ENCODE measurements around the gene KCNK15. TPM values are rescaled to one million over a fixed set of nuclear protein-coding genes. Genes with fewer than 3 reads are reported as not detected.

The KCNK15 gene
- total and polyA plus RNA-seq, 2 donors (not counting 1 experiment from before 2014, with no cell fraction given), result 0.17 TPM; not detected in 1

- peaks cover 2% of the 10 kb centered on the region for H3K9me3 Mint-ChIP-seq (ENCODE audit: insufficient read depth)
- Histone ChIP-seq H3K27me3 (replicated peaks in 1 of 4; ENCODE audit: control extremely low read depth in 1 of 4, control insufficient read depth in 3 of 4, insufficient read depth in 4 of 4, low read length in 3 of 4) (peaks cover 0 to 5% (median 0%) of the 10 kb centered on the region in 4 experiments), H3K79me2 (ENCODE audit: control insufficient read depth, insufficient read depth, low read length) (no peaks in the 10 kb centered on the region), H3K27ac (ENCODE audit: low read length in 2 of 2) (no peak overlapping the region), H2AFZ (ENCODE audit: insufficient read depth, low read depth, low read length, poor library complexity, severe bottlenecking) (no peak overlapping the region), H4K20me1 (ENCODE audit: control insufficient read depth, insufficient read depth, low read length, poor library complexity, severe bottlenecking) (no peaks in the 10 kb centered on the region), H3K4me3 (ENCODE audit: control extremely low read depth in 1 of 5, extremely low read depth in 1 of 5, insufficient read depth in 1 of 5, low read depth in 2 of 5, low read length in 4 of 5) (no peak overlapping the region), H3K4me1 (ENCODE audit: control insufficient read depth in 2 of 2, insufficient read depth in 2 of 2, low read length in 2 of 2) (no peaks in the 10 kb centered on the region), H3K4me2 (replicated peaks; ENCODE audit: low read depth, low read length, poor library complexity, severe bottlenecking) (no peak overlapping the region), H3K9ac (ENCODE audit: low read length) (no peak overlapping the region), H3K9me3 (ENCODE audit: control extremely low read depth in 1 of 3, control insufficient read depth in 2 of 3, insufficient read depth in 1 of 3, low read length in 2 of 3) (no peaks in the 10 kb centered on the region), H3K36me3 (replicated peaks in 1 of 2; ENCODE audit: control extremely low read depth in 1 of 2, control insufficient read depth in 1 of 2, extremely low read depth in 1 of 2, insufficient read depth in 2 of 2, low read length in 1 of 2) (no peaks in the 10 kb centered on the region)
- no peak overlapping the region for H3K4me3 Mint-ChIP-seq
- POLR2A ChIA-PET, result no interaction called here
- TF ChIP-seq CTCF (IDR thresholded peaks at IDR 0.05) (no peak), EZH2 (IDR thresholded peaks at IDR 0.05; ENCODE audit: borderline replicate concordance, insufficient read depth, low read depth, low read length, poor library complexity, severe bottlenecking) (no peak)
- WGBS (ENCODE audit: insufficient coverage), result 48% methylated on average over 3 of the region's 5 CpGs
- peaks cover 21% of the 10 kb centered on the region for H3K27me3 Mint-ChIP-seq
- intact Hi-C loops (cut with micrococcal nuclease), result no loop called here
- H3K4me1 Mint-ChIP-seq, result no peaks in the 10 kb centered on the region
- ATAC-seq (ENCODE audit: low read depth), result no peak
- DNase-seq, result peak; percentile 18
- H3K27ac Mint-ChIP-seq, result no peak overlapping the region
- CTCF ChIA-PET, result no interaction called here
Observed at GRCh38 chr20:44780226-44780625, 34.6 kb downstream of the KCNK15 start.

- 83% methylated on average over 1 of the region's 3 CpGs for WGBS (ENCODE audit: insufficient coverage)
- ATAC-seq (ENCODE audit: low read depth) (no peak), DNase-seq (no peak)
- H3K9me3 ChIP-seq (ENCODE audit: control extremely low read depth in 1 of 3, control insufficient read depth in 2 of 3, insufficient read depth in 1 of 3, low read length in 2 of 3), result no peaks in the 10 kb centered on the region
- no peak overlapping the region for H3K4me2 ChIP-seq (replicated peaks; ENCODE audit: low read depth, low read length, poor library complexity, severe bottlenecking)
- no peaks in the 10 kb centered on the region for H3K79me2 ChIP-seq (ENCODE audit: control insufficient read depth, insufficient read depth, low read length)
- ChIA-PET POLR2A (no interaction called here), CTCF (no interaction called here)
- H3K27ac ChIP-seq (ENCODE audit: low read length in 2 of 2), result no peak overlapping the region
- TF ChIP-seq EZH2 (IDR thresholded peaks at IDR 0.05; ENCODE audit: borderline replicate concordance, insufficient read depth, low read depth, low read length, poor library complexity, severe bottlenecking), result no peak
- no peak for TF ChIP-seq CTCF (IDR thresholded peaks at IDR 0.05)
- no peak overlapping the region for H3K9ac ChIP-seq (ENCODE audit: low read length)
- Mint-ChIP-seq H3K27me3 (peaks cover 21% of the 10 kb centered on the region), H3K4me1 (no peaks in the 10 kb centered on the region), H3K27ac (no peak overlapping the region), H3K9me3 (ENCODE audit: insufficient read depth) (peaks cover 2% of the 10 kb centered on the region), H3K4me3 (no peak overlapping the region)
- intact Hi-C loops (cut with micrococcal nuclease), result no loop called here
- no peaks in the 10 kb centered on the region for H3K36me3 ChIP-seq (replicated peaks in 1 of 2; ENCODE audit: control extremely low read depth in 1 of 2, control insufficient read depth in 1 of 2, extremely low read depth in 1 of 2, insufficient read depth in 2 of 2, low read length in 1 of 2)
- no peak overlapping the region for H3K4me3 ChIP-seq (ENCODE audit: control extremely low read depth in 1 of 5, extremely low read depth in 1 of 5, insufficient read depth in 1 of 5, low read depth in 2 of 5, low read length in 4 of 5)
- H4K20me1 ChIP-seq (ENCODE audit: control insufficient read depth, insufficient read depth, low read length, poor library complexity, severe bottlenecking), result no peaks in the 10 kb centered on the region
- no peak overlapping the region for H2AFZ ChIP-seq (ENCODE audit: insufficient read depth, low read depth, low read length, poor library complexity, severe bottlenecking)
- no peaks in the 10 kb centered on the region for H3K4me1 ChIP-seq (ENCODE audit: control insufficient read depth in 2 of 2, insufficient read depth in 2 of 2, low read length in 2 of 2)
- peaks cover 0 to 5% (median 0%) of the 10 kb centered on the region in 4 experiments for H3K27me3 ChIP-seq (replicated peaks in 1 of 4; ENCODE audit: control extremely low read depth in 1 of 4, control insufficient read depth in 3 of 4, insufficient read depth in 4 of 4, low read length in 3 of 4)
Observed at GRCh38 chr20:44781118-44781517, 35.5 kb downstream of the KCNK15 start.
